Activated CD8-positive, alpha-beta T cell treated with anti-CD3 and anti-CD28 coated beads for 36 hours (primary cell): ENCODE measurements around the gene SMCO3. TPM values are rescaled to one million over a fixed set of nuclear protein-coding genes. Genes with fewer than 3 reads are reported as not detected.

ENCODE experiments used
- ATAC-seq: fragments of 200-7000 bp; cut with Tn5 transposase; one replicate; pipeline ENCODE4 v1.10.0; 2021; ENCODE audit warnings: mild to moderate bottlenecking, moderate library complexity
- CTCF ChIA-PET: fragments of 350-600 bp; sonication (Branson Sonifier 250); formaldehyde crosslinking; loops from one replicate; lab custom pipeline; 2021; ENCODE audit warnings: antibody characterized with exemption; lab: Charles Lee
- POLR2A ChIA-PET: fragments of 350-600 bp; sonication (Branson Sonifier 250); formaldehyde crosslinking; loops from one replicate; lab custom pipeline; 2021; ENCODE audit warnings: antibody characterized with exemption; lab: Charles Lee
- DNase-seq: peaks from one replicate; pipeline ENCODE4 v3.0.0-alpha.2; 2020
- H3K27ac Mint-ChIP-seq: one replicate; pipeline ENCODE4 v1.8.0; 2021; ENCODE audit warnings: mild to moderate bottlenecking, mixed read lengths
- H3K27me3 Mint-ChIP-seq: one replicate; pipeline ENCODE4 v1.8.0; 2021; ENCODE audit warnings: mixed read lengths
- H3K36me3 Mint-ChIP-seq: one replicate; pipeline ENCODE4 v1.8.0; 2021; ENCODE audit warnings: low read depth, mixed read lengths
- H3K4me1 Mint-ChIP-seq: one replicate; pipeline ENCODE4 v1.8.0; 2021; ENCODE audit warnings: low read depth, mixed read lengths
- H3K4me3 Mint-ChIP-seq: one replicate; pipeline ENCODE4 v1.8.0; 2021; ENCODE audit warnings: mild to moderate bottlenecking, moderate library complexity, mixed read lengths
- H3K9me3 Mint-ChIP-seq: one replicate; pipeline ENCODE4 v1.8.0; 2021; ENCODE audit warnings: mixed read lengths
- intact Hi-C: fragments of 100-400 bp; cut with micrococcal nuclease; formaldehyde crosslinking; loops from one replicate; pipeline ENCODE4 v1.10.0; 2022
- total RNA-seq, 2 experiments: library from RNA; stranded (reverse); gene quantifications; one replicate each; pipeline ENCODE4 v1.2.3, GENCODE V29; 2021
- TF ChIP-seq, protein P1 (sequence below): fragments of 200-600 bp; IDR thresholded peaks from one replicate; pipeline ENCODE4 v1.8.0; 2022; ENCODE audit warnings: antibody characterized with exemption, mild to moderate bottlenecking

Gene SMCO3
- total RNA-seq, 2 experiments from 2014 or later: not detected

DNA sequence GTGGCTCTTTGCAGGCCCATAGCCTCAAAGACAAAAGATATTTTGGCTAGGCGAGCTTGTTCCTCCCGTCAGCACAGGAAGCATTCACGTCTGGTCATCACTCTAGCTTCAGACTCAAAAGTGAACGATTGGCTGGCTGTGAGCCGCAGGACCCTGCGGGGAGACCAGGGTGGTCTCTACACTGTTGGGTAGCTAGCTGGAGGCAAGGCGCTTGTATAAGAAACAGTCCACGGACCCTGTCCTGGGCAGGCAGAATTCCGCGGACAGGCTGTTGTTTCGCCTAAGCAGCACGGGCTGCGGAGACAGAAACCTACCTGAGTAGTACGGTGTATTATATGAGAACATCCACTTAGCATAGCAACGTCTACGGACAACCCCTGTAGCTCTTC is 40.3 kb downstream of the SMCO3 start:
- intact Hi-C loops: loop anchor here (1.0 to 5.0 kb wide), 3 partner anchors 29 to 381 kb away; partner anchors contain the start of gene ARHGDIB
- ChIA-PET CTCF (interaction anchor here (0.8 to 3.9 kb wide), 9 partner anchors 9 to 408 kb away, joined by 3 to 16 read pairs (median 4); partner anchors contain the start of genes ATF7IP, C12orf60 and WBP11), POLR2A (interaction anchor here (0.9 to 2.9 kb wide), 6 partner anchors 10 to 188 kb away, joined by 3 to 15 read pairs (median 6); partner anchors contain the start of genes ARHGDIB, C12orf60 and WBP11)
- no peak for DNase-seq
- Mint-ChIP-seq H3K27ac (peak overlapping the region; percentile 91), H3K36me3 (peaks cover 28% of the 10 kb centered on the region), H3K27me3 (no peaks in the 10 kb centered on the region), H3K4me1 (peaks cover 33% of the 10 kb centered on the region), H3K9me3 (no peaks in the 10 kb centered on the region), H3K4me3 (peak overlapping the region; percentile 92)
- TF ChIP-seq, protein P1, sequence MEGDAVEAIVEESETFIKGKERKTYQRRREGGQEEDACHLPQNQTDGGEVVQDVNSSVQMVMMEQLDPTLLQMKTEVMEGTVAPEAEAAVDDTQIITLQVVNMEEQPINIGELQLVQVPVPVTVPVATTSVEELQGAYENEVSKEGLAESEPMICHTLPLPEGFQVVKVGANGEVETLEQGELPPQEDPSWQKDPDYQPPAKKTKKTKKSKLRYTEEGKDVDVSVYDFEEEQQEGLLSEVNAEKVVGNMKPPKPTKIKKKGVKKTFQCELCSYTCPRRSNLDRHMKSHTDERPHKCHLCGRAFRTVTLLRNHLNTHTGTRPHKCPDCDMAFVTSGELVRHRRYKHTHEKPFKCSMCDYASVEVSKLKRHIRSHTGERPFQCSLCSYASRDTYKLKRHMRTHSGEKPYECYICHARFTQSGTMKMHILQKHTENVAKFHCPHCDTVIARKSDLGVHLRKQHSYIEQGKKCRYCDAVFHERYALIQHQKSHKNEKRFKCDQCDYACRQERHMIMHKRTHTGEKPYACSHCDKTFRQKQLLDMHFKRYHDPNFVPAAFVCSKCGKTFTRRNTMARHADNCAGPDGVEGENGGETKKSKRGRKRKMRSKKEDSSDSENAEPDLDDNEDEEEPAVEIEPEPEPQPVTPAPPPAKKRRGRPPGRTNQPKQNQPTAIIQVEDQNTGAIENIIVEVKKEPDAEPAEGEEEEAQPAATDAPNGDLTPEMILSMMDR: no peak
- ATAC-seq: peak; percentile 1

DNA sequence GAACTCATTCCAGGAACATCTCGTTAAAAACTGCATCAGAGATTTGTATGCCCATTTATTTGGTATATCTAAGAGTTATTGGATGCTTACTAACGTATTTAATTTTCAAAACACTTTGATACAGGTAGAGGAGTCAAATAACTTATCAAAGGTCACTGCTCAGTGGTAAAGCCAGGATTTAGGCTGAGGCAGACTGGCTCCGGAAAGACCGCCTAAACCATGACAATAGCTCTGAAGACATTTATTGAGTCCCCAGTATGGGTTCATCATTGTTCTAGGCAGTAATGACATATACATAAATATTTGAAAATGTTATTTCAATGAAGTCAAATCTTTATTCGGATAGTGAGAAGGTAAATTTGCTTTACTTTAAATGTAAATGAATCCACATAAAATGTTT is 41.0 kb downstream of the SMCO3 start:
- H3K27ac Mint-ChIP-seq: peak overlapping the region; percentile 1
- H3K4me3 Mint-ChIP-seq: peak overlapping the region; percentile 92
- H3K36me3 Mint-ChIP-seq: peaks cover 30% of the 10 kb centered on the region
- ATAC-seq: no peak
- H3K27me3 Mint-ChIP-seq: no peaks in the 10 kb centered on the region
- TF ChIP-seq, protein P1: no peak
- CTCF ChIA-PET: interaction anchor here (0.8 to 3.9 kb wide), 7 partner anchors 9 to 407 kb away, joined by 3 to 16 read pairs (median 4); partner anchors contain the start of genes ATF7IP, C12orf60 and WBP11
- no peak for DNase-seq
- intact Hi-C loops: loop anchor here (5.0 kb wide), 1 partner anchor 381 kb away; no protein-coding TSS in a partner anchor
- H3K4me1 Mint-ChIP-seq: peaks cover 32% of the 10 kb centered on the region
- no peaks in the 10 kb centered on the region for H3K9me3 Mint-ChIP-seq
- POLR2A ChIA-PET: interaction anchor here (0.9 to 2.9 kb wide), 5 partner anchors 30 to 190 kb away, joined by 3 to 15 read pairs (median 3); partner anchors contain the start of genes ARHGDIB, C12orf60 and WBP11

DNA sequence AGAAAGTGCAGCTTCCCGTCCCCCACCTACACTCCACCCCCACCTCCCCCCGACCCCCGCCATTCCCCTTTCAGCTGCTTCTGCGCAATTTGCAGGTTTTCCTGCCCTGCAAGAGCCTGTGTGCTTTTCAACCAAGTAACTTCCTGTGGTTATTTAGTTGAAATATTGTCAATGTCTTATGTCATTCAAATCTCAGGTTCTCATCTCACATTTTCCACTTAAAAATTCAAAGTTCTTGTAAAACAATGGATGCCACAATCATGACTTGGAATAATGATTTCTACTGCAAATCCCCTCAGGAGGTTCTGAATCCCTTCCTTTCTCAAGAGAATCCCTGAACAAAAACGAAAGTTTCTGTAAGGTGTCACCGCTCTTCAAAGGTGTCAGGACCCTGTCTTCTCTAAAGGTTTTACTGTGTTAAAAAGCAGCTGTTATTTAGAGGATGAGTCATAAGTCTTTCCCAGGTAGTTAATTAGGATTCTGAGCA is 42.3 kb downstream of the SMCO3 start:
- Mint-ChIP-seq H3K4me3 (peak overlapping the region; percentile 95), H3K4me1 (peaks cover 40% of the 10 kb centered on the region), H3K36me3 (peaks cover 43% of the 10 kb centered on the region), H3K27ac (peak overlapping the region; percentile 99), H3K9me3 (peaks cover 5% of the 10 kb centered on the region), H3K27me3 (no peaks in the 10 kb centered on the region)
- POLR2A ChIA-PET: interaction anchor here (0.6 to 4.0 kb wide), 19 partner anchors 8 to 406 kb away, joined by 3 to 33 read pairs (median 4); partner anchors contain the start of genes ARHGDIB, ATF7IP, C12orf60 and WBP11
- TF ChIP-seq, protein P1: no peak
- CTCF ChIA-PET: interaction anchor here (1.0 to 3.1 kb wide), 6 partner anchors 32 to 556 kb away, joined by 3 to 18 read pairs (median 3); partner anchors contain the start of genes C12orf60 and WBP11
- DNase-seq: peak; percentile 44
- ATAC-seq: no peak
- intact Hi-C loops: loop anchor here (5.0 kb wide), 1 partner anchor 379 kb away; no protein-coding TSS in a partner anchor

DNA sequence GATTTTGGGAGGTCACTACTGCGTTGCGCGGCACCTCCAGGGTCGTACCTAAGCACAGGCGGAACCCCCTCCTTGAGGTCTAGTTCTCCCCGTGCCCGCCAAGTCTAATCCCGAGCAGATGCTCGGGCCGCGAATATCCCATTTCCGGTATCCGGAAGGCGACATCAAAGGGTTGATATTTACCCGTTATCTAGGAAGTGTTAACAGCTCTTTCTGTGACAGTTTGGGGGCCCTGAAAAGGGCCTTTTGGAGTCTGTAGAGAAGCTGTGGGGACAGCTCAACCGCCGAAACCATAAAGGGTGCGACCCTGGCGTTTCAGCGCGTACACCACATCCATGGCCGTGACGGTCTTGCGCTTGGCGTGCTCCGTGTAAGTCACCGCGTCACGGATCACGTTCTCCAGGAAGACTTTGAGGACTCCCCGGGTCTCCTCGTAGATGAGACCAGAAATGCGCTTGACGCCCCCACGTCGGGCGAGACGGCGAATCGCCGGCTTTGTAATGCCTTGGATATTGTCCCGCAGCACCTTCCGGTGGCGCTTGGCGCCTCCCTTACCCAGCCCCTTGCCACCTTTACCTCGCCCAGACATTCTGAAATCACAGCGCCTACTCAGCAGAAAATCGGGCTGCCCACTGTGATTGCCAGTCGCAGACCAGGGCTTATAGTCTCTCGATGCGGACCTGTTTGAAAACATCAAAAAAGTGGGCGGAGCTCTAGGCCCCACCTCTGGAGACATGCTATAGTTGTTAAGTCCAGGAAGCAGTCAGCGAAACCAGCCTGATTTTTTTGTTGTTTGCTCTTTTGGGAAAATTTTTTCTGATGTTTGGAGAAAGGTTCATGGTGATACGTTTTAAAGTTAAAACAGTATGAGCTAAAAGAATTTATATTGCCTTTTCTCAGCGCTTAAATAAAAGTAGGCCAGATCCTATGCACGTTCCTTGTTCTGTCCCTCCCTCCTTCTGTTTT is 43.2 kb downstream of the SMCO3 start:
- Mint-ChIP-seq H3K4me1 (peaks cover 37% of the 10 kb centered on the region), H3K36me3 (peaks cover 51% of the 10 kb centered on the region), H3K27ac (peak overlapping the region; percentile 99), H3K9me3 (peaks cover 12% of the 10 kb centered on the region), H3K27me3 (no peaks in the 10 kb centered on the region), H3K4me3 (peak overlapping the region; percentile 95)
- ChIA-PET CTCF (interaction anchor here (0.9 to 3.1 kb wide), 14 partner anchors 11 to 555 kb away, joined by 3 to 18 read pairs (median 4); partner anchors contain the start of genes C12orf60 and WBP11), POLR2A (interaction anchor here (0.6 to 4.0 kb wide), 37 partner anchors 9 to 1141 kb away, joined by 3 to 33 read pairs (median 4); partner anchors contain the start of genes ARHGDIB, ATF7IP, C12orf60 and WBP11)
- TF ChIP-seq, protein P1: no peak
- ATAC-seq (peak; percentile 32), DNase-seq (peak; percentile 98)
- intact Hi-C loops: loop anchor here (5.0 kb wide), 1 partner anchor 378 kb away; no protein-coding TSS in a partner anchor
